Neural progenitor cell (in vitro differentiated cells): ENCODE results near the gene KCNT1. TPM values are rescaled to one million over a fixed set of nuclear protein-coding genes. Genes with fewer than 3 reads are reported as not detected.

ENCODE experiments used
- DNase-seq: peaks from one replicate; pipeline ENCODE4 v3.0.0-alpha.2; 2016; ENCODE audit warnings: low spot score
- H2AFZ ChIP-seq: fragments of 200-600 bp; sonication (generic); replicated peaks from 2 replicates; pipeline ENCODE4 v1.6.1; 2016; ENCODE audit warnings: antibody characterized with exemption
- H3F3A ChIP-seq: fragments of 200-600 bp; sonication (generic); 2 replicates; pipeline ENCODE4 v1.6.1; 2016; ENCODE audit warnings: antibody characterized with exemption, low read depth
- H3K27ac ChIP-seq: fragments of 200-600 bp; sonication (generic); 2 replicates; pipeline ENCODE4 v1.5.1; 2016; ENCODE audit warnings: mild to moderate bottlenecking
- H3K27me3 ChIP-seq: fragments of 200-600 bp; sonication (generic); 2 replicates; pipeline ENCODE4 v1.6.1; 2016; ENCODE audit warnings: mild to moderate bottlenecking, moderate library complexity
- H3K36me3 ChIP-seq: fragments of 200-600 bp; sonication (generic); 2 replicates; pipeline ENCODE4 v1.5.1; 2016
- H3K4me1 ChIP-seq: fragments of 200-600 bp; sonication (generic); 2 replicates; pipeline ENCODE4 v1.6.1; 2016; ENCODE audit warnings: mixed run types
- H3K4me2 ChIP-seq: fragments of 200-600 bp; sonication (generic); 2 replicates; pipeline ENCODE4 v1.6.1; 2016
- H3K4me3 ChIP-seq: fragments of 200-600 bp; sonication (generic); 2 replicates; pipeline ENCODE4 v1.5.1; 2016
- H3K79me2 ChIP-seq: fragments of 200-600 bp; sonication (generic); 2 replicates; pipeline ENCODE4 v1.6.1; 2016; ENCODE audit warnings: low read depth
- H3K9ac ChIP-seq: fragments of 200-600 bp; sonication (generic); 2 replicates; pipeline ENCODE4 v1.6.1; 2016
- H3K9me3 ChIP-seq: fragments of 200-600 bp; sonication (generic); 2 replicates; pipeline ENCODE4 v1.5.1; 2016; ENCODE audit warnings: low read depth
- H4K20me1 ChIP-seq: fragments of 200-600 bp; sonication (generic); 2 replicates; pipeline ENCODE4 v1.6.1; 2016; ENCODE audit warnings: low read depth
- H3K27ac Mint-ChIP-seq: 3 replicates; pipeline ENCODE4 v1.8.0; 2021; ENCODE audit warnings: mixed read lengths
- H3K27me3 Mint-ChIP-seq: 2 replicates; pipeline ENCODE4 v1.8.0; 2022; ENCODE audit warnings: low read depth, mild to moderate bottlenecking, inconsistent platforms, moderate library complexity, mixed read lengths; ENCODE audit not compliant: insufficient read depth
- H3K36me3 Mint-ChIP-seq: 3 replicates; pipeline ENCODE4 v1.8.0; 2021; ENCODE audit warnings: mixed read lengths
- H3K4me1 Mint-ChIP-seq: 3 replicates; pipeline ENCODE4 v1.8.0; 2021; ENCODE audit warnings: mixed read lengths
- H3K4me3 Mint-ChIP-seq: 3 replicates; pipeline ENCODE4 v1.8.0; 2021; ENCODE audit warnings: mild to moderate bottlenecking, moderate library complexity, mixed read lengths
- H3K9me3 Mint-ChIP-seq: 3 replicates; pipeline ENCODE4 v1.8.0; 2020; ENCODE audit warnings: mixed read lengths
- EZH2 ChIP-seq: fragments of 200-600 bp; sonication (generic); IDR thresholded peaks from 2 replicates; pipeline ENCODE4 v1.6.1; 2017; ENCODE audit warnings: antibody characterized with exemption, mild to moderate bottlenecking, moderate library complexity
- EZH2phosphoT487 ChIP-seq: fragments of 200-600 bp; sonication (generic); IDR thresholded peaks from 2 replicates; pipeline ENCODE4 v1.6.1; 2017; ENCODE audit warnings: antibody characterized with exemption
- total RNA-seq: library from RNA; depleted of rRNA; stranded (reverse); fragments of >200 nt; gene quantifications from 2 replicates; pipeline ENCODE4 v1.2.3, GENCODE V29; 2015; ENCODE audit warnings: low replicate concordance
- TF ChIP-seq, protein P1 (sequence below): fragments of 200-600 bp; sonication (generic); IDR thresholded peaks from 2 replicates; pipeline ENCODE4 v1.5.1; 2017; ENCODE audit warnings: antibody characterized with exemption, mild to moderate bottlenecking

Gene KCNT1
- total RNA-seq, 1 donor from 2014 or later: not detected

DNA sequence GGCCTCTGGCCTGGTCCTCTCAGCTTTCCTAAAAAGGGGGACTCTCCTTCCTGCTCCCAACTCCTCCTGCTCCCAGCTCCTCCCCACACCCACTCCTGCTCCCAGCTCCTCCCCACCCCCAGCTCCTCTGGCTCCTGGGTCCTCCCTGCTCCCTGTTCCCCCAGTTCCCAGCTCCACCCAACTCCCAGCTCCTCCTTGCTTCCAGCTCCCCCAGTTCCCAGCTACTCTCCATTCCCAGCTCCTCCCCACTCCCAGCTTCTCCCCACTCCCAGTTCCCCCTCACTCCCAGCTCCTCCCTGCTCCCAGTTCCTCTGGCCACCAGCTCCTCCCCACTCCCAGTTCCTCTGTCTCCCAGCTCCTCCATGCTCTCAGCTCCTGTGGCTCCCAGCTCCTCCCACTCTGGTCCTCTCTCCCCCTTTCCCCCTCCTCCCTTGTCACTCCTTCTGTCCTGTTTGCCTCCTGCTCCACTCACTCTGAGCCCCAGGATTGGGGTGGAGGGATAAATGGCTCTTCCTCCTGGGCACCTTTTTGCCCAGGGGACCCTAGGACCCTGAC, 75.7 kb downstream of the KCNT1 start:
- Histone ChIP-seq H2AFZ (no peak overlapping the region), H3K4me1 (peaks cover 2% of the 10 kb centered on the region), H3K27me3 (no peaks in the 10 kb centered on the region), H3K4me2 (no peak overlapping the region), H4K20me1 (no peaks in the 10 kb centered on the region), H3K9me3 (no peaks in the 10 kb centered on the region), H3K4me3 (no peak overlapping the region), H3K27ac (no peak overlapping the region), H3F3A (no peaks in the 10 kb centered on the region), H3K79me2 (no peaks in the 10 kb centered on the region), H3K9ac (no peak overlapping the region), H3K36me3 (no peaks in the 10 kb centered on the region)
- Mint-ChIP-seq H3K36me3 (no peaks in the 10 kb centered on the region), H3K27ac (no peak overlapping the region), H3K4me1 (peaks cover 3% of the 10 kb centered on the region), H3K4me3 (no peak overlapping the region), H3K9me3 (no peaks in the 10 kb centered on the region), H3K27me3 (peaks cover 11% of the 10 kb centered on the region)
- TF ChIP-seq, protein P1, sequence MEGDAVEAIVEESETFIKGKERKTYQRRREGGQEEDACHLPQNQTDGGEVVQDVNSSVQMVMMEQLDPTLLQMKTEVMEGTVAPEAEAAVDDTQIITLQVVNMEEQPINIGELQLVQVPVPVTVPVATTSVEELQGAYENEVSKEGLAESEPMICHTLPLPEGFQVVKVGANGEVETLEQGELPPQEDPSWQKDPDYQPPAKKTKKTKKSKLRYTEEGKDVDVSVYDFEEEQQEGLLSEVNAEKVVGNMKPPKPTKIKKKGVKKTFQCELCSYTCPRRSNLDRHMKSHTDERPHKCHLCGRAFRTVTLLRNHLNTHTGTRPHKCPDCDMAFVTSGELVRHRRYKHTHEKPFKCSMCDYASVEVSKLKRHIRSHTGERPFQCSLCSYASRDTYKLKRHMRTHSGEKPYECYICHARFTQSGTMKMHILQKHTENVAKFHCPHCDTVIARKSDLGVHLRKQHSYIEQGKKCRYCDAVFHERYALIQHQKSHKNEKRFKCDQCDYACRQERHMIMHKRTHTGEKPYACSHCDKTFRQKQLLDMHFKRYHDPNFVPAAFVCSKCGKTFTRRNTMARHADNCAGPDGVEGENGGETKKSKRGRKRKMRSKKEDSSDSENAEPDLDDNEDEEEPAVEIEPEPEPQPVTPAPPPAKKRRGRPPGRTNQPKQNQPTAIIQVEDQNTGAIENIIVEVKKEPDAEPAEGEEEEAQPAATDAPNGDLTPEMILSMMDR: no peak
- TF ChIP-seq EZH2phosphoT487: no peak
- TF ChIP-seq EZH2: no peak
- no peak for DNase-seq

DNA sequence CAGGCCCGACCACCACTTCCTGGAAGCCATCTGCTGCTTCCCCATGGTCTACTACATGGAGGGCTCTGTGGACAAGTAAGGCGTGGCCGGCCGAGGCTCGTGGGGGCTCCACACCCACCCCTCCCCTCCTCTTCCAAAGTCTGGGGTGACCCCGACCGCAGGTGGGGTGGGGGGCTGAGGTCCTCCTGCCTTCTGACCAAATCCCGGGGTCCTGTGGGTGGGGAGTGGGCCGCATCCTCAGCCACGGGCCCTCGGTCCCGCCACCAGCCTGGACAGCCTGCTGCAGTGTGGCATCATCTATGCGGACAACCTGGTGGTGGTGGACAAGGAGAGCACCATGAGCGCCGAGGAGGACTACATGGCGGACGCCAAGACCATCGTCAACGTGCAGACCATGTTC, 76.4 kb downstream of the KCNT1 start:
- Histone ChIP-seq H3K4me1 (no peaks in the 10 kb centered on the region), H3K9me3 (no peaks in the 10 kb centered on the region), H3K36me3 (no peaks in the 10 kb centered on the region), H3K27me3 (no peaks in the 10 kb centered on the region), H3F3A (no peaks in the 10 kb centered on the region), H3K27ac (no peak overlapping the region), H3K4me3 (no peak overlapping the region), H3K9ac (no peak overlapping the region), H4K20me1 (no peaks in the 10 kb centered on the region), H3K79me2 (no peaks in the 10 kb centered on the region), H3K4me2 (no peak overlapping the region), H2AFZ (no peak overlapping the region)
- TF ChIP-seq EZH2: no peak
- TF ChIP-seq, protein P1: no peak
- TF ChIP-seq EZH2phosphoT487: no peak
- no peaks in the 10 kb centered on the region for H3K9me3 Mint-ChIP-seq
- H3K36me3 Mint-ChIP-seq: no peaks in the 10 kb centered on the region
- peaks cover 3% of the 10 kb centered on the region for H3K4me1 Mint-ChIP-seq
- H3K27me3 Mint-ChIP-seq: peaks cover 11% of the 10 kb centered on the region
- DNase-seq: no peak
- H3K27ac Mint-ChIP-seq: no peak overlapping the region
- H3K4me3 Mint-ChIP-seq: no peak overlapping the region

DNA sequence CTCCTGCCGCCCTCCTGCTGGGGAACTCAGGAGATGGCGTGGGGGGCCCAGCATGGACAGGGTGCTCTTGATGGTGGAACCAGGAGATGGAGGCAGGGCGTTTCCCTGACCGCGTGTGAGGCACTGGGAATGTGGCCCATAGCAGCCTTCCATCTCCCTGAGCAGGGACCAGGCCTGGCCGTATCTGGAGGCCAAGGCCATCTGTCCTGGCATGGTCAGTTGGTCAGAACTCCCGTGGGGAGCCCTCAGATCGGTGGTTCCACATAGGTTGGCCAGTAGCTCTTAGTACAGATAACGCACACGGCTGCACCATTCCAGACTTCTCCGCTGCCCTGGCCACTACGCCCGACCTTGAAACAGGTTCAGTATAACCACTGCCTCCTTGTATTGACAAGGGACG, 77.6 kb downstream of the KCNT1 start:
- H3K9ac ChIP-seq: no peak overlapping the region
- Mint-ChIP-seq H3K4me1 (peaks cover 3% of the 10 kb centered on the region), H3K36me3 (no peaks in the 10 kb centered on the region), H3K27me3 (peaks cover 11% of the 10 kb centered on the region), H3K4me3 (no peak overlapping the region), H3K9me3 (no peaks in the 10 kb centered on the region), H3K27ac (no peak overlapping the region)
- no peak overlapping the region for H3K4me2 ChIP-seq
- H3K9me3 ChIP-seq: no peaks in the 10 kb centered on the region
- no peaks in the 10 kb centered on the region for H4K20me1 ChIP-seq
- DNase-seq: no peak
- no peaks in the 10 kb centered on the region for H3K79me2 ChIP-seq
- H3K4me1 ChIP-seq: no peaks in the 10 kb centered on the region
- H2AFZ ChIP-seq: no peak overlapping the region
- H3F3A ChIP-seq: no peaks in the 10 kb centered on the region
- H3K4me3 ChIP-seq: no peak overlapping the region
- H3K27ac ChIP-seq: no peak overlapping the region
- no peaks in the 10 kb centered on the region for H3K27me3 ChIP-seq
- no peaks in the 10 kb centered on the region for H3K36me3 ChIP-seq
- TF ChIP-seq, protein P1: no peak
- TF ChIP-seq EZH2phosphoT487 (no peak), EZH2 (no peak)
